ENCODE results near the gene PSMD13.
A peak's percentile ranks its signal among the peaks of the same experiment; 100 is the strongest.

The PSMD13 gene

GRCh38 chr11:249062-249461, 12.3 kb downstream of the PSMD13 start:
- no peak for TF ChIP-seq CTCF (IDR thresholded peaks at IDR 0.05)

GRCh38 chr11:250274-250673, 13.5 kb downstream of the PSMD13 start:
- TF ChIP-seq CTCF (IDR thresholded peaks at IDR 0.05): no peak

GRCh38 chr11:250740-251299, 14.0 kb downstream of the PSMD13 start:
- peak; percentile 64 for TF ChIP-seq CTCF (IDR thresholded peaks at IDR 0.05)

GRCh38 chr11:251550-251949, 14.8 kb downstream of the PSMD13 start:
- no peak for TF ChIP-seq CTCF (IDR thresholded peaks at IDR 0.05)

- no peak for TF ChIP-seq CTCF (IDR thresholded peaks at IDR 0.05)
Observed at GRCh38 chr11:252666-253065, 15.9 kb downstream of the PSMD13 start.

- no peak for TF ChIP-seq CTCF (IDR thresholded peaks at IDR 0.05)
Observed at GRCh38 chr11:253160-253885, 16.5 kb downstream of the PSMD13 start.

GRCh38 chr11:253886-254270, 17.1 kb downstream of the PSMD13 start:
- no peak for TF ChIP-seq CTCF (IDR thresholded peaks at IDR 0.05)
